IPS-NIHi7 (cell line): ENCODE measurements around the gene MICAL3.
"Not testable (repeated sequence)": the region's sequence is repeated elsewhere in the genome, so short reads cannot be mapped to it uniquely, and the experiment has no call there.

Experiments used
- DNase-seq: peaks from one replicate; pipeline ENCODE4 v3.0.0; 2012; ENCODE audit warnings: mixed read lengths; ENCODE audit errors: extremely low spot score

Gene MICAL3

DNA sequence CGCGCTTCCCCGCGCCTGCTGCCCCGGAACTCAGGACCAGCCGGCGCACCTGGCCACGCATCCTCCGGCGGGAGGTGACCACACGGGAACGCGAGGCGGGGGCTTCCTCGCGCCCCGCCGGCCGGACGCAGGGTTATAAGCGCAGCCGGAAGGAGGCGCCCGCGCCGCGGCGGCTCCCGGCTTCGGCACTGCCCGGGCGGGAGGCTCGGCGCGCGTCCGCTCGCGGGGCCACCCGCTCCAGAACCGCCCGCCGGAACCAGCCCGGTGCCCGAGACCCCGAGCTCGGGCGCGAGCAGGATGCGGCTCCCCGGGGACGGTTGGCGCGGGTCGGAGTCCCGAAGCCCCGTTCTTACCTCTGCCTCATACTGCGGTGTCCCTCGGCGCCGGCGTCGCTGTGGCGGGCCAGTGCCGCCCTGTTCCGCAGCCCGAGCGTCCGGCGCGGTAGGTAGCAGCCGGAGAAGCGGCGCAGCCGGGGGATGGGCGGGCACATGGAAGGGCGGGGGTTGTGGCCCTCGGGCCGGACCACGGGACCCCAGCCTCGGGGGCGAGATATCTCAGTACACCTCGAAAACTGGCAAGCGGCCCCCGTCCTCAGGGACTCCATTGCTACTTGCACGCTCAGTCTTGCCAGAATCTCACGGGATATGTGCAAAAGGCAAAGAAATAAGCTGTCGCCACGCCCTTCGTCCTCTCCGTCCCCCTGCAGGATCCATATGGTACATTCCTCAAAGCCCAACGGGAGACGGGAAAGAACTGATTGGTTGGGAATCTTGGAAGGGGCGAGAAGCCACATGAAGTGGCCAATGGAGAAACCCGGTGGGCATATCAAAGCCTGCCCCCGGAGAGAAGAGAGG lies 23.1 kb downstream of the MICAL3 start:
- DNase-seq = peak; percentile 99

DNA sequence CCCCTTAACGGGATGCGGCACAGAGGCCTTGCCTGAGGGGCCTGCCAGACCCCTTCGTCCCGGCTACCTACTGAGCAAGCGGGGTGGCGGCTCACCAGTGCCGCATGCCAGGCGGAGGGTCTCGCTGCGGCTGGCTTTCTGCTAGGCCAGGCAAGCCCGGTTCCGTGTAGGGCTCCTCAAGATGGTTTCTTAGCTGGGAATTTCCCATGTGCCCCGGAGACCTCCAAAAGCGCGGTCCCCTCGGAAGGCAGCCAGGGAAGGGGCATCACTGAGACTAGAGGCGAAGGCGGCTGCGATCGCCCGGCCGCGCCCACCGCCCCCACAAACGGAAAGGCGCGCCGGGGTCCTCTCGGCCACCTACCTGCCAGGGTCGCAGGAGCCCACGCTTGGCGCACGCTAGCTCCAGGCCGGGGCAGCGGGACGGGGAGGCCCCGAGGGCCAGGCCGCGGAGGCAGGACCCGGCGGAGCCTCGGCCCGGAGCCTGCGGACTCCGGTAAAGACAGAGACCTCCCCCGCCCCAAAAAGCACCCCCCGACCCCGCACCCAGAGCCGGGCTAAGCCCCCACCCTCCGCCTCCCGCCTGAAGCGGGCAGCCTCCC lies 23.8 kb downstream of the MICAL3 start:
- no peak for DNase-seq

DNA sequence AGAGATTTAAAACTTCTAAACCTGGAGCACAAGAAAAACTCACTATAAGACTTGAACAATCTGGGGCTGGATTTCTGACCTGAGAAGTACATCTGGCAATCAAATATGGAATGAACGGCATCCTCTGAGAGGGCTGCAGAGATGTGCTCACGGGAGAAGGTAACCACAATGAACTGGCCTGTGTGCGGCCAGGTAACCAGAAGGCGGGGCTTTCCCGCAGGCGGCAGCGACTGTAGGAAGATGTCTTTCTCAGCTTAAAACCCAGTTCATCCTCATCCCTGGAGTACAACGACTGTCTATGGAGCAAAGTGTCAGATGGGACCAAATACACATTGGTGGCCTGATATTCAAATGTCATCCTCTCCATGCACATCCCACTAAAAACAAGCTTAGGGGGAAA lies 24.5 kb downstream of the MICAL3 start:
- DNase-seq = no peak

DNA sequence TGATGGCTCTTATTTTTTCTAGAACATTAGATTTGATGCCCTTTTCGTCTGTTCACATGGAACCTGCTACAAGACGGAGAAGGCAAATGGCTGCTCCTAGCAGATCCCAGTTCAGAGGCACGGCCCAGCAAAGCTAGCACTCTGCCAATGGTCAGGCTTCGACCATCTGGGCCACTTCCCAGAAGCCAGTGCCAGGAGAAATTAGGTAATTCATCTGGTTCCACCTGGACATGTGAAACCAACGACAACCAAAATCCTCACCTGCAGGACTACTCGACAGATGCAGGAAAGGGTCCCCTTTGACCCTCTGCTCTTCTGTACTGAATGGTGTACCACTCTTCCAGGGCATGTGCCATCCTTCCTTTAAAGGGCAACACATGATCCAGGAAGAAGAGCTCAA lies 25.4 kb downstream of the MICAL3 start:
- DNase-seq = no peak

DNA sequence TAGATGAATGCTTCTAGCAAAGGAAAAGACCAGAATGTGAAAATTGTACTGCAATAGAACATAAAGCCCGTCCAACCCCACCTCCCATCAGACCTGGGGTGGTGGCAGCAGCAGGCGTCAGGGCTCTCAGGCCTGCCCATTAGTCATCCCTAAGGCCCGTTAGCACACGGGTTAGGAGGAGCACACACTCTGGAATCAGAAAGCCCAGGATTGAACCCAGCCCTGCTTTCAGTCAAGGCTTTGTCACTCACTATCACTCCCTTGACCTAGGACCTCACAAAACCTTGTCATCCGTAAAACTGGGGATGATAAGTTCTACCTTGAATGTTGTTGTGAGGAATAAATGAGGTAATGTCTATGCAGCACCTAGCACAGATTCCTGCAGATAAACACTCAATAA lies 26.9 kb downstream of the MICAL3 start:
- DNase-seq = no peak

DNA sequence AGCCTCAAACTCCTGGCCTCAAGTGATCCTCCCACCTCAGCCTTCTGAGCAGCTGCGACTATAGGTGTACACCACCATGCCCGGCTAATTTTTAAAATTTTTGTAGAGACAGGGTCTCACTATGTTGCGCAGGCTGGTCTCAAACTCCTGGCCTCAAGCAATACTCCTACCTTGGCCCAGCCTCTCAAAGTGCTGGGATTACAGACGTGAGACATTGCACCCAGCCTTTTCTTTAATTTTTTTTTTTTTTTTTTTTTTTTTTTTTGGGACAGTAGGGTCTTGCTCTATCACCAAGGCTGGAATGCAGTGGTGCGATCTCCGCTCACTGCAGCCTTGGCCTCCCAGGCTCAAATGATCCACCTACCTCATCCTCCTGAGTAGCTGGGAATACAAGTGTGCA lies 29.1 kb downstream of the MICAL3 start:
- DNase-seq = not testable (repeated sequence)

DNA sequence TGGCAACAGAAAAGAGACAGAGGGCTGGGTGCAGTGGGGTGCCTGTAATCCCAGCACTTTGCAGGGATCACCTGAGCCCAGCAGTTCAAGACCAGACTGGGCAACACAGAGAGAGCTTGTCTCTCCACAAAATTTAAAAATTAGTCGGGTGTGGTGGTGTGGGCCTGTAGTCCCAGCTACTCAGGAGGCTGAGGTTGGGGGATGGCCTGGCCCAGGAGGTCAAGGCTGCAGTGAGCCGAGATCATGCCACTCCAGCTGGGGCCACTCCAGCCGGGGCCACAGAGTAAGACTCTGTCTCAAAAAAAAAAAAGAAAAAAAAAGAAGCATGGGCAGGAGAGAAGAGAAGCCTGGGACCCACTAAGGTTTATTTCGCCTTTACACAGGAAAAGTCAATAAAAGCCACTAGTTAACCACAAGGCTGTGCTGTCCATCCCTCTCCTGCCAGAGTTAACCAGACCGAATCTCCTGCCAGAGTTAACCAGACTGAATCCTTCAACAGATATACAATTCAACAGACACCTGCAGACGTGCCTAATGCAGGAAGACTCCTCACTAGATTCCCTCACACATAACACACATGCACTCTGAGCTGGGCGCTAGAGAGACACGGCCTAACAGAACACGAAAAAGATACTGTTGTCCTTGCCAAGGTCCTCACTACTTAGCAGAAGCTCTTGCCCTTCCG lies 29.8 kb downstream of the MICAL3 start:
- DNase-seq = no peak

DNA sequence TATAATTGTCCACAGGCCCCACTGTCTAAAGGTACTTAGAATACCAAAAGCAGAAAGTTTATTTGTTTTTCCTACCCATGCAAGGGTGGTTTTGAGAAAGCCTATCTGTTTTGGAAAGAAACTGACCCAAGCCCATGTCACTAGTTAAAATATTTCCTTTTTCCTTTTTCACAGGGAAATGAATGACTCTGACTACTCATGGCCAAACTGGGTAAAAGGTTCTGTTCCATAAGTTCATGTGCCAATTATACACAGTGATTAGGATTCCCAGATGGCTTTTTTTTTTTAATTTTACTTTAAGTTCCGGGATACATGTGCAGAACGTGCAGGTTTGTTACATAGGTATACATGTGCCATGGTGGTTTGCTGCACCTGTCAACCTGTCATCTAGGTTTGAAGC lies 31.4 kb downstream of the MICAL3 start:
- not testable (repeated sequence) for DNase-seq

DNA sequence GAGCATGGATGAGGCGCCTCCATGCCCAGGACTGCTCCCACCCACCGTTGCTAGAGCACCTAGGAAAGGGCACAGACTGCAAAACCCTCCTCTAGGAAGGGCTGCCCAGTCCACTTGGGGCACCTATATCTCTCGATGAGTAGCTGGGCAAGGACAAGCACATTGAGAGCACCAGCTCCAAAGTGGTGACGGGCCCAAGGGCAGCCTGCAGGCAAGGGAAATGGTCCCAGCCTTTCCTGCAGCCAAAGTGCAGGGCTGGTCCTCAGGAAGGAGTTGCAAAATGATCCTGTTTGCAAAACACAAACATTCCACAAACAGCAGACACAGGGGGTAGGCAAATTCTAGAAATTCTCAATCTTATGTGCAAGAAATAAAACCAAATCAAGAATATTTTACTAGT lies 32.4 kb downstream of the MICAL3 start:
- not testable (repeated sequence) for DNase-seq

DNA sequence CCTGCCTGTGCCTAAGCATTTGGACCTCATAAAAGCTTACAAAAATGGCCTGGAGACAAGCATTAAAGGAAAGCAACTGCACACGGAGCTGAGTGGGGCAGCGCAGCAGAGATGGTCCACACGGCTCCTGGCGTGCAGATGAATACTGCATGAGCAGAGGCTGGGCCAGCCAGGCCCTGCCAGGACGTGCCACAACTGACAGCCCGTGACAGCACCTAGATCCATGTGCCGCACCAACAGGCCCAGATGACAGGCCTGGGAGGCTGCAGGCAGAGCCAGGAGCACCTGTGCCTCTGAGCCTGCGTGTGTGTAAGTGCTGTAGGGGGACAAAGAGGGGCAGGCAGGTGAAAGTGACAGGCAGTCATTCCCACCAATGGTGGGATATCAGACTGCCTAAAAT lies 33.4 kb downstream of the MICAL3 start:
- no peak for DNase-seq

DNA sequence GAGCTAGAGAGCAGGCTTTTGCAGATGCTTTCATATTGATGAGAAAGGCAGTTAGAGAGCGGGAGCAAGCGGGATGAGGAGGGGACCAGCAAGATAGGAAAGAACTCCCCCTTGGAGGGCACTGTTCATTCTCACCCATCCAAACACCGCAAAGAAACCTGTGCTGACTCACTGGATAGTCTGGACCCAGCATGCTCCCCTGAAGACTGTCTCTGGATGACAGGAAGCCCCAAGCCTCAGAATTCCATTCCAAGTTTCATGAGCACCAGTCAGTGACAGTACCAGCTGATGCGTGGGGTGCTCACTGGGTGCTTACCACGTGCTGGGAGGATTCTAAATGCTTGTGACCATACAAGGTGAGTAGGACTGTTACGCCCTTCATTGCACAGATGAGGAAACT lies 34.2 kb downstream of the MICAL3 start:
- no peak for DNase-seq

DNA sequence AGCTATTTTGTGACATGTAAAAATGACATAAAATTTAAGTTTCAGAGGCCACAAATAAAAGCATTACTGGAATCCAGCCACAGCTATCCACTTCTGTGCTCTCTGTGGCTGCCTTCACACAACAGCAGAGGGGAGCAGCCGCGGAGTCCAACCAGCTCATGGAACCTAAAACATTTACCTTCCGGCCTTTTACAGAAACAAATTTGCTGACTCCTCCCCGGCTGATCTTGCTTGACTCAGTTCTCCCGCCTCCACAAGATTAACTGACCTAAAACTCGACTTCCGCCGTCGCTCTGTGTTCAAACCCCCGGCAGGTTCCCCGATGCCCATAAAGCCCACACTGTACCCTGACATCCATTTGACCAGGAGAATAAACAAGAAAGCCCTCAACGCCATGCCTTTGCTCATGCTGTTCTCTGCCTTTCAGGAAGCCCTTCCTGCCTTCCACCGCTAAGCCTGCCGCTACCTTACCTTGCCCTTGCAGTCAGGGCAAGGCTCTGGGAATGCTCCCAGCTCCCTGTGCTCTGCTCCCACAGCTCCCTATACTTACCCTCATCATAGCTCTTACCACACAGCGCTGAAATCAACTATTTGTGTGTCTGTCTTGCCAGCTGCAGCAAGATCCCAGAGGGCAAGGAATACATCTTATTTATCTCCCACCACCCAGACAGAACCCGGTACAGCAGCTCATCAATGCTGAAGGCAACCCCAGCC lies 35.4 kb downstream of the MICAL3 start:
- no peak for DNase-seq

DNA sequence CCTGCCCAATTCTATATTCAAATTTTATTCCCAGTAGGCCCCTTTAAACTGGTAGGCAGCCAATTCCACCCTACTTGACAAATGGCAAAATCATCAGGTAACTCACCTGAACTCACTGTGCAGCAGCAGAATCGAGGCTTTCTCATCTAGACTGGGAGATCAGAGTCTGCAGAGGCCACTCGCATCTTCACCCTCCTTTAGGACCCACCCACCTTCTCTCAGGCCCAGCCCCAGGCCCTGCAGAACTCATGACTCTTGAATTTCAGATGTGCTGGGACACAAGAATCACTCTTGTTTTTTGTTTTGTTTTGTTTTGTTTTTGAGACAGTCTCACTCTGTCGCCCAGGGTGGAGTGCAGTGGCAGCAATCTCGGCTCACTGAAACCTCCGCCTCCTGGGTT lies 38.8 kb downstream of the MICAL3 start:
- DNase-seq = no peak

DNA sequence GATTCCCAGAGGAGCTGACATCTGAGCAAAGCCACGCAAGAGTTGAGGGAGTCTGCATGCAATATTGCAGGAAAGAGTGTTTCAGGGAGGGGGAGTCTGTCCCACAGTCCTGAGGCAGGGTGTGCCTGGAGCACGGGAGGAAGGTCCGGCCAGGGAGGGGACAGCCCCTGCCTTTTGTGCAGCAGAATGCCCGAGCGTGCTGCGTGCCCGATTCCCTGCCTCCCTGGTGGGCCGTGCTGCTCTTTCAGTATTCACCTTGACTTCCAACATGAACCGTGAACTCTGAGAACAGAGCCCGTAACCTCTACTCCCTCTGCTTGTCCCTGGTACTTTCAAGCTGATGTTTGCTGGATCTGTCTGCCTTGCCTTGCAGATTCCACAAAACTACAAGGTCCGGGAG lies 39.3 kb downstream of the MICAL3 start:
- DNase-seq = not testable (repeated sequence)

DNA sequence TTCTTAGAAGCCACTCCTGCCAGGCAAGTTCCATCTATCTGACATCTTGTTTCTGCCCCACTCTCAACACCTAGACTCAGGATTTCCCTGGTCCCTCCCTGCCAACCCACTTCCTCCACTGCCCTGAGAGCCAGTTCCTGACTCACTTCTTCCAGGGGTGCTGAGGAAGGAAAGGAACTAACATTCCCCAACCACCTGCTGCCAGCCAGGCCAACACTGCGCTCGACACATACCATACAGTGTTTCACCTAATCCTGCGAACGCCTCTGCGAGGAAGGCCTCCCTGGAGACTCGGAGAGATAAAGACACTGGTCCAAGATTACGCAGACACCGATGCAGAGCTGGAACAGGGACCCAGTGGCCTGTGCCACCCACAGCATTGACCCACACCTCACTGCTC lies 40.2 kb downstream of the MICAL3 start:
- DNase-seq = no peak

DNA sequence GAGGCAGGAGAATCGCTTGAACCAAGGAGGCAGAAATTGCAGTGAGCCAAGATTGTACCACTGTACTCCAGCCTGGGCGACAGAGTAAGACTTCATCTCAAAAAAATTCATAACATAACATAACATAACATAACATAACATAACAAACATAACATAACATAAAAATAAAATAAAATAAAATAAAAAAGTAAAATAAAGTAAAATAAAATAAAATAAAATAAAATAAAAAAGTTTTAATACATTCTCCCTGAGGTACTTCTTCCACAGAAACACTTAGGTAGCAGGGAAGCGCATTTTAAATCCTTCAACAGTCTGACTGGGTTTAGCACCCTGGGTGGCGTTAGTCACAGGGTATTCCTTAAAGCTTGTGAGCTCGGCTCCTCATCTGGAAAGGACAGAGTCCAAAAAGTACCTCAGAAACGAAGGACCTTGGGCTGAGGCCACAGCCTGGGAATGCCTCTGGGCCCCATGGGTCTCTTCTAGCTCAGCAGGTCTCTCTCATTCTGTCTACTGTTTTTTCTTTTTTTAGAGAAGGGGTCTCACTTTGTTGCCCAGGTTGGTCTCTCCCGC lies 41.7 kb downstream of the MICAL3 start:
- DNase-seq = no peak

DNA sequence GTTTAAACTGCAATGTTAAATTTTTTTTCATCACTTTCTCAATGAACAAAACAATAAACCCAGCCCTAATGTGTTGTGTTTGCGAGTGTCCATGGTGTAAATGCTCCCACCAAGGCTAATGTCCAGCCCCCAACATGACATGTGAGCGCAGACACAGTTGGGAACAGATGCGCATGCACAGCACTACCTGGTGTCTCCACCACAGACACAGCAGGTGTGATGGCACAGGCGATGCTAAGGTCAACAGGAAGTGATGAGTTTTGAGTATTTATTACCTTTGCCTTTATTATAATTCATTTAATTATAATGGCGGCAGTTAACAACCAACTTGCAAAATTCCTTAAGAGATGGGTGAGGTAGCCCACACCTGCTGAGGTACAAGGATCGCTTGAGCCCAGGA lies 42.9 kb downstream of the MICAL3 start:
- no peak for DNase-seq

DNA sequence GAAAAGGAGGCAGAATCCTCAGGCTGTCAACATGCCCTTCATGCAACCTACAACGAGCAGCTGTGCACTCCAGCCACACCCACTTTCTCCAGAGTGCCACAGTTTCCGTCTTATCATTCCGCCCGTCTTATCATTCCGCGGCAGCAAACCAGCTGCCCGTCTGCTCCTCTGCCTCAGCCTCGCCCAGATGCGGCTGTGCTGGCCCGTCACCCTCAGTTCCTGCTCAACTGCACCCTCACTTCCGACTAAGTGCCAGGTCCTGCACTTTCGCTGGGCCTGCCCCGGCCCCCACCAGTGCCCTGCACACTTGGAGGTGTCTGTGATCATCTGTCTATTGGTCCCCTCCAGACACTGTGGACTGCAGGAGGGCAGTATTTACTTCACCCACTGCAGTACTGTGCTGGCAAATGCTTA lies 43.7 kb downstream of the MICAL3 start:
- DNase-seq = no peak

DNA sequence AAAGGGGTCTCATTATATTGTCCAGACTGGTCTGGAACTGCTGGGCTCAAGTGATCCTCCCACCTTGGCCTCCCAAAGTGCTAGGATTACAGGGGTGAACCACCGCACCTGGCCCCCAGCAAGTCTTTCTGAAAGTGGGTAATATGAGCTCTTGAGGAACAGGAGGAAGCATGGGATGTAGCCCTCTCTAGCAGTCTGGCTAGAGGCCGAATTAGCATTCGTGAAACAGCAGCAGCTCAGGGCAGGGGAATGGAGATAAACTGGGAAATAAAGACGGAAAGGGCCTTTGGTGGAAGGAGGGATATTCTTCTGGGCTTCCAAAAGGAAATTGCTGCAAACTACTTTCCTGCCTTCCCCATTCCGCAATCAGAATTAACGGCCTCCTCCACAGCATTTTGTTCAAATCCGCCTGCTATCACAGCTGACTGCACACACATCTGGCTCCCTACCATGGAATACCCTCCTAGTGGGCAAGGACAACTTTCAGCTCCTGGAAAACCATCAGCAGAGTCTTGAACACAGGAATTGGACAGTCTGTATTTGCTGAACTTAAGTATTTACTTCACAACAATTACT lies 44.3 kb downstream of the MICAL3 start:
- DNase-seq = no peak

DNA sequence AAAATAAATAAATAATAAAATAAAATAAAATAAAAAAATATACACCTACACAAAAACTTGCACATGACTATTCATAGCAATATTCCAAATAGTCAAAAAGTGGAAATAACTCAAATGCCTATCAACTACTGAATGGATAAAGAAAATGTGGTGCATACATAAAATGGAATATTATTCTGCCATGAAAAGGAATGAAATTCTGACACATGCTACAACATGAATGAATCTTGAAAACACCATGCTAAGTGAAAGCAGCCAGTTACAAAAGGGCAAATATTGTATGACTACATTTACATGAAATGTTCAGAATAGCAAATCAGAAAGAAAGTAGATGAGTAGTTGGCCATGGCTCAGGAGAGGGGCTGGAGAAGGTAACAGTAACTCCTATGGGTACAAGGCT lies 46.3 kb downstream of the MICAL3 start:
- DNase-seq = no peak

DNA sequence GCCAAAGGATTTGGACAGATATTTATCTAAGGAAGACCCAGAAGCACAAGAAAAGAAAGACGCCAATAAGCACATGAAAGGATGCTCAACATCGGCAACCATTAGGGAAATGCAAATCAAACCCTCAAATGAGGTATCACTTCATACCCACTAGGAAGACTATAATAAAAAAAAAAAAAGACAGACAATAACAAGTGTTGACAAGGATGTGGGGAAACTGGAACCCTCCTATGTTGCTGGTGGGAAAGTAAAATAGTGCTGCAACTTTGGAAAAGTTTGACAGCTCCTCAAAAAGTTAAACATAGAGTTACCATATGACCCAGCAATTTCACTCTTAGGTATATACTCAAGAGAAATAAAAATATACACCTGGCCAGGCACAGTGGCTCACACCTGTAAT lies 47.0 kb downstream of the MICAL3 start:
- DNase-seq = no peak

DNA sequence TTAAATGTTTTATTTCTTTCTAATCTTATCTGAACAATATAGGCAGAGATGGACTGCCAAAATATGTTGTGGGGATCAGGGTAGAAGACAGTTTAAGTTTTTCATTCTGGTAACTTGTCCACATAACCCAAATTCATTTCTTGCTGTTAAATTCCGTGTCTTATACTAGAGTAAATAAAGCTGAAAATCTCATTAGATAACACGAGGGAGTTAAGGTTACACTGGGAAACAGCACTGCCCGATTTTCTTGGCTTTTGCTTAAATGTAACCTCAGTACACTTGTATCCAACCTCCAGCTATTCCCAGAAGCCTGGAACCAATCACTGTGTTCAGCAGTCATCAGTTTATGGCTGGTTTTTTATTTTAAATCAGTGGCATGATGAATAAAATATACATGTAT lies 48.2 kb downstream of the MICAL3 start:
- DNase-seq = no peak
